HG03520 (cell line): ENCODE results near the gene VGLL4.
"Not testable (repeated sequence)": the region's sequence is repeated elsewhere in the genome, so short reads cannot be mapped to it uniquely, and the experiment has no call there.

ENCODE experiments used
- ATAC-seq: cut with Tn5 transposase; IDR thresholded peaks from one replicate; pipeline ENCODE4 v1.9.1; 2021; ENCODE audit warnings: mild to moderate bottlenecking, moderate library complexity; ENCODE audit not compliant: unreplicated experiment

VGLL4 gene

DNA sequence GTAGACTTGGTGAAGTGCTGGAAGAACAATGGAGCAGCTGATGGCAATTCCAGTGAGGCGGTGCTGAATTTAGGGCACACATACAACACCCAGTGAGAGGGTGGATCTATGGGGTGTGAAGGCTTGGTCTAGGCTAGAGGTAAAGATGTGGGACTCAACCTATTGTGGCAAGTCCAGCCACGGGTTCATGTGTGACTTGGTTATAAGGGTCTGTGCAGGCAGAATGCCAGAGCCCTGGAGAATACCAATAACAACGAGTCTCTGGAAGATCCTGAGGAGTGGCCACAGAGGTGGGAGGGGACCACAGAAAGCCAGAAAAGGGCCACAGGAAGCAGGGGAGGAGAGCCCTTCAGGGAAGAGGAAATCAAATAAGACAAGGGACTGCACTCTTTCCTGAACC lies 55.0 kb downstream of the VGLL4 start:
- no peak for ATAC-seq

DNA sequence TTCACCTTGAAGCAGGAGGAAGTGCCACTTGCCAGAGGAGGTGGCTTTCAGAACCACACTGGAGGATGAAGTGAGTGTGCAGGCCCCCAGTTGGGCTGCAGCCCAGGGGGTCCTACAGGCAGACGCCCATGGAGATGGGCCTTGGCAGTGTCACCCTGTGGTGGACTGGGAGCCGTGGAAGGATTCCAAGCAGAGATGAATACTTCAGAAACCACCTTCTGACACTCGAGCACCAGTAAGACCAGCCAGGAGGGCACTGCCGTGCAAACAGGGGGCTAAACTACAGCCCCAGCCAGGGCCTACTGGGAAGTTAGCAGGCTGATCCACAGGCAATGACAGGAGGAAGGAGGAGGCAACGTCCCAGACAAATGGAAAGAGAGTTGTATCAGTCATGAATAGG lies 55.4 kb downstream of the VGLL4 start:
- ATAC-seq = no peak

DNA sequence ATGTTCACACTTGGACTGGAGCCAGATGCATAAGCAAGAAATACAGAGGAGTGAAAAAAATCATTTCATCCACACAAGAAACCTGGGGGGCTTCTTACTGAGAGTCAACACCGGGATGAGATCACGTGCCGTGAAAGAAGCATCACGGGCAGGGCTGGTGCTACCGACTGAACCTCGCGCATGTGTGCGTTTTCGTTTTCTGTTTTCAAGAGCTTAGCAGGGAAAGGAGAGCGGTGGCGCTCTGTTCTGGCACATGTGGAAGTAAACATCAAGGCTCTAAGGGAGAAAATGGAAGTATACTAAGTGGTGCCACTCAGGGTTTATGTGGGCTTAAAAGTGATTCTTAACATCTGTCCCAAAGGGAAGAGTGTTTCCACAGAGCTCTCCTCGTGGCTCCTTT lies 55.9 kb downstream of the VGLL4 start:
- ATAC-seq = no peak

GRCh38 chr3:11584570-11584969 lies 59.1 kb downstream of the VGLL4 start:
- no peak for ATAC-seq

DNA sequence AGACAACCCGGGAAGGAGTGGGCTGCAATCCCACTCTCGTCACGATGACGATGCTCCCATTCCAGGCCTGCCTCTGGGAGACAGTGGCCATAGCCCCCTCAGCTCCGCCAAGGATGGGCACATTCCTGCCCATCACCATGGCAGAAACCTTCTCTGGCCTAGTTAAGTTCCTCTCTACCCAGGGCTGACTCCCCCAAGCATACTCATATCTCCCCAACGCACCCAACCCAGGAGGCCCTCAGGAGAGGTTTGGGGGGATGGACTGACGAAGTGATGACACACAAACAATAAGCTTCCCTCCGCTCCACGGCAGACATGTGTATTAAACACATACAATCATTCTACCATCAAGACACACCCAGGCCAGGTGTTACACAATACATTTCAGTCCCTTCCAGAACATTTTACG lies 60.1 kb downstream of the VGLL4 start:
- ATAC-seq = no peak

GRCh38 chr3:11583235-11583634 lies 60.5 kb downstream of the VGLL4 start:
- ATAC-seq = no peak

GRCh38 chr3:11582191-11582968 lies 61.3 kb downstream of the VGLL4 start:
- no peak for ATAC-seq

DNA sequence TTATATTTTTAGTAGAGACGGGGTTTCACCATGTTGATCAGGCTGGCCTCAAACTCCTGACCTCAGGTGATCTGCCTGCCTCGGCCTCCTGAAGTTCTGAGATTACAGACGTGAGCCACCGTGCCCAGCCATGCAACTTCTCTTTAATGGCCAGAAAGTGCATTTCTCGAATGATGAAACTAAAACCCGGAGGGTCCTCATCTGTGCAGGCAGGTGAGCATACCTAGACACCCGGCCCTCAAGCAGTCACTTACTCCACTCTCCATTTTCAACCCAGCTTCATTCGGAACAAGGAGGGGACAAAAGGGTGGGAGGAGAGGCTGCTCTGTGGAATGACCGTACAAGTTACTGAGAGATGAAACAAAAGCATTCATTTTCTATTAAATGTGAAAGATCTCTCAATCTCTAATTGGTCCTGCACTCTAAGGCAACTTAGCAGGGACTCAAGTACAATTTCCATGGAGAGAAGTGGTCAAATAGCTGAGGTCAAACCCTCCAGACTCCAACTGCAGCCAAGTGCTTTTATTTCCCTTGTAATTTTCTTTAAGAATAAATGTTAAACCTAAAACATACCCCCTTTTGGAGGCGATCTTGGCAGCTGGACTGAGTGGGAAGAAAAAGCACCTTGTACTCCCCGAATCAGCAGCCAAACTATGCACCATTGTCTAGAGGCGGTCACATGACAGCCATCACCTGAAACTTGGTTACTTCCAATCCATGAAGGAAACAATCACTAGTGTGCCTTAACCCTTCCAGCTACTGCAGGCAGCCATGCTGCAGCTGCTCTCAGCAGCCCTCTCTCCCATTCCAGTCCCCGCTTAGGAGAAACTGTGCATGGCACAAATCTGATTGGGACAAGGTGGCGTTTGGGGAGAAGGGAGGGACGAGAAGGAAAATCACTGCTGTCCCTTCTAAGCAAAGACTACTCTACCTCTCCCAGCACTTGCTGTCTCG lies 62.2 kb downstream of the VGLL4 start:
- no peak for ATAC-seq

GRCh38 chr3:11580645-11581044 lies 63.1 kb downstream of the VGLL4 start:
- ATAC-seq = no peak

GRCh38 chr3:11578169-11578568 lies 65.5 kb downstream of the VGLL4 start:
- ATAC-seq = no peak

DNA sequence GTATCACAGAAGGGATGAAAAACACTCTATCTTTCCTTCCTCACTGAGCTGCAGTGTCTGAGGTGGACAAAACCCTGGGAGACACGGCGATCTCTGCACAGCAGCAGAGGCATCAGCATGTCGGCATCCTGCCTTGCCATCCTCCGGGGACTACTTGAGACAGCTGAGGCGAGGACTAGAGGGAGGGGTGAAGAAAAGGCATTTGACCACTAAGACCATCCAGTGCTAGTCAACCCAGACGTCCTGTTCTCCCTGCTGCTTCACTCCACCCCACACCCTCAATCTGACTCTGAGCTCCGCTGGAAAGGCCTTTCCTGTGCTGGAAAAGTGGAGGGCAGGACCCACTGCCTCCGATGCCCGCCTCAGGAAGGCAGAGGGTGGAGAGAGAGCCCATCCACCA lies 67.3 kb downstream of the VGLL4 start:
- no peak for ATAC-seq

DNA sequence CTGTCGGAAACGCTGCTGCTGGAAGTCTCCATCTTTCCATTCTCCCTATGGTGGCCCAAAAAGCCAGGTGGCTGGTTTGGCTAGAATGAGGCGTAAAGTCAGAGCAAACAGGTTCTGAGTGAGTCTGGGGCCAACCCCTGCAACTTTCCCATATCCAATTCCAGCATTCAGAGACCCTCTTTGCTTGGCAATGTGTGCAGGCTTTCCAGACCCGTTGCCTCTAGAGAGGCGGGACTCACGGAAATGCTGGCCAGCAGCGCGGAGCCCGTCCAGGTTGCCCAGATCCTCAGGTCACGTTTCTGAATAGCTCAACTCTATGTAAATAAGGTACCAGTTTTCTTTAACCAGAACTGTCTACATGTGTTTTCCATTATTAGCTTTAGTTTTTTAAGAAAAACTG lies 68.0 kb downstream of the VGLL4 start:
- ATAC-seq = no peak

DNA sequence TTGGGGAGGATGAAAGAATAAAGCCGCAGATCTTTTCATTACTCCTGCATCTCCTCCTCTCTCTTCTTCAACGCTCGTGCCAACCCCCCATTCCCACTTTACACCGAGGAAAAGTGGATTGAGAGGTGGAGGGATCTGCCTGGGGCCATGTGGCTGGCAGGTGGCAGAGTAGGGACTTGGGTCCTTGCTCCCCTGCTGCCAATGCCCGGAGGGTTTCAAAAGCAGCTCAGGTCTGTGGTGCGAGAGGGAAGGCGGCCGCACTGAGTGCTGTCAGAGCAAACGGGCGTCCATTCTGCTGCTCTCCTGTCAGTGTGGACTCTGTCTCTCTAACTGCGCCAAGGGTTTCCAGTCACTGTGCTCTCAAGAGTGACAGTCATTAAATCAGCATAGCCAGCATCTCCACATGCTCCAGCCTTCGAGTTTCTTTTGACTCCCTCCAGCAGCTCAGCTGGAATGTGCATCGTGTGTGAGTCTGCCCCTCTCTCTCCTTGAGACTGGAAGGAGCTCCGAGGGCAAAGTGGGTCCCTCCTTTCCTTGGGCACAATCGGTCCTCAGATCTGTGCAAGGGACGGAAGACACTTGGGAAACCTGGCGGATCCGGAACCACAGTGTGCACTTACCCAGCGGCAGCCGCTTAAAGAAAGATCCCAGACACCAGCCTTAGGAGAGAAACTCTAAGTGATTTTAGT lies 68.6 kb downstream of the VGLL4 start:
- ATAC-seq = no peak

- not testable (repeated sequence) for ATAC-seq
Observed at GRCh38 chr3:11572660-11573059, 71.1 kb downstream of the VGLL4 start.

DNA sequence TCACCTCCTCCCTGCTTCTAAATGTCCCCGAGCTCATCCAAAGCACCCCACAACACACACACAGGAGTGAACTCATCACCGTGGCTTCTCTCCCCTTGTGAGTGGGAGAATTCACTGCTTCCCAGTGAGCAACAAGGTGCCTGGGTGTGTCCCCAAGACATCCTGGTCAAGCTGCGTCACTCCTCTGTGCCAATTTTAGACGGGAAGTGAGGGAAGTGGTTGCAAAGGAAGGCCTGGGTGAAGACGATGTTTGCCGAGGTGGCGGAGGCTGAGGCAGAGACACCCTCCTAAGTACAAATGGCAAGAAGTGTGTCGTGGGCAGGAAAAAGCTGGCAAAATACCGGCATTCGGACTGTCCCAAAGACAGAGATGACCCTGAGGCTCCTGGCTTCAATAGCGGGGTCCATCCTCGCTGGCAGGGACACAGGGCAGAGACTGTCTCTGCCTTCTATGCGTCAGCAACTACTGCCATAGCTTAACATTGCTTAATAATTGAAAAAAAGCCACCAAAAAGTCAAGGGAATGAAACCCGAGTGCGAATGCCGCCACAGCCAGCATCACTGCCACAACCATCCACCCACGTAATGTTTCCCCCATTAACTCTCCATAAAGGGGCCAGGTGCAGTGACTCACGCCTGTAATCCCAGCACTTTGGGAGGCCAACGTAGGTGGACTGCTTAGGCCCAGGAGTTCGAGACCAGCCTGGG lies 72.8 kb downstream of the VGLL4 start:
- no peak for ATAC-seq

DNA sequence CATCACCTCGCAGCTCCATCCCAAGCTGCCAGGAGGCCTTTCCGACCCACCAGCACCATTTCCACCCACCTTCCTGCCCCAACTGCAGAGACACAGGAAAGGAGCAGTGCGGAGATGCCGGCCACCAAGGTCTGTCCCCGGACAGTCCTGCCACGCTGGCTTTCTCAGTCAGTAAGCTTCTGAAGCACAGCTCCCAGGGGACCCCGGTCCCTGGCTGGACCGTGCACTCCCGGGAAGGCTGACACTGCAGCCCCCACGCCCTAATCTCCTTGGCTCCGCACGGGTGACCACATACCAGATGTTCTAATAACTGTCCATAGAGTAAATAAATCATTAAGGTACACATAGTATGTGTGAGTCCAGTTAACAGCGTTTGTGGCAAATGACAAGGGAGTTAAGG lies 73.5 kb downstream of the VGLL4 start:
- ATAC-seq = no peak

DNA sequence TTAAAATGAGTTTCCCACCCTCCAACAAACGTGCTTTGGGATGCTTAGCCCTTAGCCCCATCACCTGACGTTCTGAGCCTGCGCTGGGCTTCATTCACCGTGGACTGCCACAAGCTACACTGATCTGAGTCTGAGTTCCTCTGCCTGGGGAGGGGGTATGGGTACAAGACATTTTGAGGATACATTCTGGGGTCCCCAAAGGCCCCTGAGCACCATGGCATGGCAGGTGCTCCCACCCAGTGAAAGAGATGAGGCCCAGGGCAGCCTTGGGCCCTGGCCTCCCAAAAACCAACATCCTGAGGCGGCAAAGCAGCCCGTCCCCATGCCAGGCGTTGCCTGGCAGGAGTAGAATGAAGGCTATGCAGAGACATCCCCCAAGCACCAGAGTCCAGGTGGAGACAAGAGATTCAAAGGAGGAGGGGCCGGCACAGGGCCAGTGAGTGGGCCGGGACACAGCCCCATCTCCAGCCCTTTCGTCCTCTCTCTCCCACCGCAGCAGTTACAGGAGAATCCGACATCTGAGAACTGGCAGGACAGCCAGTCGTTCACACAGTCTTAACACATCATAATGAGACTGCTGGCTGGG lies 74.5 kb downstream of the VGLL4 start:
- ATAC-seq = no peak

- ATAC-seq = no peak
Observed at GRCh38 chr3:11568503-11569155, 75.1 kb downstream of the VGLL4 start.

GRCh38 chr3:11567516-11568467 lies 75.9 kb downstream of the VGLL4 start:
- ATAC-seq = no peak
